IPS-18c (cell line): ENCODE measurements around the gene IP6K3.

ENCODE experiments used
- H3K4me3 ChIP-seq: 2 replicates; pipeline ENCODE4 v1.7.0; 2013; ENCODE audit warnings: low read depth, mild to moderate bottlenecking, low read length, moderate library complexity; ENCODE audit not compliant: insufficient read depth
- H3K9me3 ChIP-seq: one replicate; pipeline ENCODE4 v1.6.1; 2013; ENCODE audit warnings: mild to moderate bottlenecking, low read length, moderate library complexity; ENCODE audit not compliant: control insufficient read depth, insufficient read depth

Gene IP6K3

GRCh38 chr6:33781131-33781975 lies 34.6 kb upstream of the IP6K3 start:
- Histone ChIP-seq H3K9me3 (peaks cover 2% of the 10 kb centered on the region), H3K4me3 (no peak overlapping the region)

- H3K4me3 ChIP-seq, result no peak overlapping the region
- H3K9me3 ChIP-seq, result peaks cover 2% of the 10 kb centered on the region
Measured at GRCh38 chr6:33779895-33780294, 33.2 kb upstream of the IP6K3 start.

DNA sequence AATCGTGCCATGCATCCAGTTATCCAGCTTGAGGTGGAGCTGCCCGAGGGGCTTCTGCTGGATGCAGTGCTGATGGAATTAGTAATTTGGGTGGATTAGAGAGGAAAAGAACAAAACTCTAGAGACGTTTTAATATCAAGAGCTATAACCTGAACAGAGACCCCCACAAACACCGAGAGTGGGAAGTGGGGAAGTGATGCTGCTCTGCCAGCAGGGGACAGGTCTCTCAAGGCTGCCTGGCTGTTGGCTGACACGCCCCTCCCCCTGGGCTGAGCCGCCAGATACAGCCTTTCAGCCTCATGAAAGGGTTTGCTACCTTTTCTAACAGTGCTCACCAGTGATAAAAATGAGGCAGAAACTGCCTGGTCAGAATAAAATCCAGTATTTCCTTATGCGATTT lies 32.6 kb upstream of the IP6K3 start:
- Histone ChIP-seq H3K4me3 (no peak overlapping the region), H3K9me3 (peaks cover 2% of the 10 kb centered on the region)

- peaks cover 2% of the 10 kb centered on the region for H3K9me3 ChIP-seq
- no peak overlapping the region for H3K4me3 ChIP-seq
Measured at GRCh38 chr6:33778444-33779121, 31.9 kb upstream of the IP6K3 start.

DNA sequence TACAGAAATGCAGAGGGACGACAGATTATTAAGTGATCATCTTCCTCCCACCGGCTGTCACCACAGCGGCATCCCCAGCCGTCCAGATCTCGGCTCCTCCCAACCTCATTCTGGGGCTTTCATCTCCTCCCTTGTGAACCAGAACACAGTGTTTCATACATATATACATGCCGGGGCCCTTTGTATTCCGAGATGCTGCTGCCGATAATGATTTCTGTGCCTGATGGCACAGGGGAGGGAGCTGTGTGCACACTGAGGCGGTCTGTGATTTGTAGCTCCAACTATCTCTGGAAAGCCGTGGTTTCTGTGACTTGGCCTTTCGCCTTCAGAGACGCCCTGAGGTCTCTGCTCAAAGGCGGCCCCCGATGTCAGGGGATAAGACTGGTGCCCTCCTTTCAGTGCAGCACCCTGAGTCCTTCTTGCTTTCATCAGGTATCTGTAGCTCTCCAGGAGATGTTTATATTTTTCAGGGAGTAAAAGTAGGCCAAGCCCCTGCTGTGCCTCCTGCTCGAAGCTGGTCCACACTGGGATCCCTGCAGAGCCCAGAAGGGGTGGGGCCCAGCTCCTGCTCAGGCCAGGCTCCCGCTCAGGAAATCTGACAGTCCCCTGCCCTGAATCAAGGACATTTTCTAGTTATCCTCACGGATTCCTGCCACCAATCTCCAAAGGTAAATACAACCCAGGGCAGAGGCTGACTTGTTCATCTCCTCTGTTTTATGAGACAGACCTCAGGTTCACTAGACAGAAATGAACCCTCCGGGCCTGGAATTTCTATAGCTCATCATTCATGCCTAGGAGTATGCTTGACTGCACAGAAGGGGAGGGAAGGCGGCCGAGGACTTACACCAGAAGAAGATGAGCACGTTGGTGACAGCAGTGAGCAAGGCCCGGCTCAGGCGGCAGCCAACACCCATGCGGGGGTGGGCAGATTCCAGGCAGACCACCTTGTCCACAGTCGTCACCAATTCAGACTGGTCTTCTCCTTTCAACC lies 31.0 kb upstream of the IP6K3 start:
- Histone ChIP-seq H3K4me3 (no peak overlapping the region), H3K9me3 (peaks cover 2% of the 10 kb centered on the region)

DNA sequence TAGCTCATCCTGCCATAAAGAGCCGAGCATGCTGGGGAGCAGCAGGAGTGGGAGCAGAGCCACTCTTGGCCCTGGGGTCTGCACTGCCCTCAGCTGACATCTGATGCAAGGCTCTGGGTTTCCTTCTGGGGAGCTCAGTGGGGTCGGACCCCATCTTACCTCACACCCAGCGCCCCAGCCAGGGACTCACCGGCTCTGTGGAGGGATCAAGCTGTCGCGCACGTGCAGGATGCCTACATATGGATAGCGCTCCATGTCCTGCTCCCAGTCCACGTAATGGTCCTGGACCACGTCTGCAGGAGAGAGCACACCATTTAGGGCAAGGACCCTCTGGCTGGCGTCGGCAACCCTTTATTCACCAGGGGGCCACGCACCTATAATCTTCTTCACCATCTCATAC lies 30.1 kb upstream of the IP6K3 start:
- Histone ChIP-seq H3K4me3 (no peak overlapping the region), H3K9me3 (peaks cover 2% of the 10 kb centered on the region)

GRCh38 chr6:33776186-33776585 lies 29.5 kb upstream of the IP6K3 start:
- H3K9me3 ChIP-seq, result peaks cover 5% of the 10 kb centered on the region
- H3K4me3 ChIP-seq, result no peak overlapping the region

GRCh38 chr6:33774774-33775173 lies 28.1 kb upstream of the IP6K3 start:
- no peak overlapping the region for H3K4me3 ChIP-seq
- H3K9me3 ChIP-seq, result peaks cover 5% of the 10 kb centered on the region

DNA sequence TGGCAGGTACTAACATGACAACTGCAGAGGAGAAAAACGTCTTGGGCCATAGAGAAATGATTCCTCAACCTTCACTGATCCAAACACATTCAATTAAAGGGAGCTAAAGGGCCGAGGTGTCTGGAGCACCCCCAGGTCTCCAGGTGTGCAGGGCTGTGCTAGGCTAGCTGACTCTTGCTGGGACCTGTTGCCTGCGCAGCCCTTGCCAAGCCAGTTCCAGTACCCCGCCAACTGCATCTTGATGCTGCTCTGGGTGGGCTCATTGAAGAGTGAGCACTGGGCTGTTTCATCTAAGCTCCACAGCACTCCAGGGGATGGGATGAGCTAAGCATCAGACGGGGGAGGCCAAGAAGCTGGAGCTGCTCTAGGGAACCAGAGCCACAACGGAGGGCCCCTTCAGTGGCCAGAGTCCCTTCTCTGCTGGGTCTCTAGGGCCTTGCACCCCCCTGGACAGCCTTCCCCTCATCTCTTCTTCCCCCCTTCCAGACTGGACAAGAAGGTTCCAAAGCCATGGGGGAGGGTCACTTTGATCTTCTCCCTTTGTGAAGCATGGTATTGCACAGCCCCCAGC lies 26.3 kb upstream of the IP6K3 start:
- H3K4me3 ChIP-seq, result no peak overlapping the region

DNA sequence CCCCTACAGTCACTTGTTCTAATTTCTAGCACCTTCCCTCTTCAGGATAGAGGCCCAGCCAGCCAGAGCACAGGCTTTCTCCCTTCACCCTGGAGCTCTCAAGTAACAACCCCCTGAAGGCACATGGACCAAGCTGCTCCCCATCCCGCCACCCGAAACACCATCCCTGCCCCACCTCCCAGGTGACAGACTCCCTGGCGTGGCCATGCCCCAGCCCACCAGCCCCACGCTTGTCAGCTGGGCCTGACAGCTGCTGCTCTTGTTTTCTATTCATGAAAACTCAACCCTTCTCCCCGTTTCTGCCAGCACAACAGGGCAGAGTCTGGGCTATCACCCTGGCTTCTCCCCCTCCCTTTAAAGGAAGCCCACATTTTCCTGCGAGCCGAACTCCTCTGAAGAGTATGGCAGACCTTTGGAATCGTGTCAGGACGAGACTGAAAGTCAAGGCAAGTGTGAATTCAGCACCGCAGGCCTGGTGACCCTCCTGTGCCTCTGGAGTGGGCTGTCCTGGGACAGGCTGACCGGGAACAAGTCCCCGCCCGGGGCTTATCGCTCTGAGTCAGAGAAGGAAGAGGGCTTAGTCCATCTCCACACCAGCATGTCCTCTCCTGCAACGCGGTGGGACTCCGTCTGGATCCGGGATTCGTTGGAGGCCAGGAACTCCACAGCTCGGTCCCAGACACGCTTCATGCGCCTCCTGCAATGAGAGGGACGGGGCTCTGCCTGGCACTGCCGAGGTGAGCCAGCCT lies 25.6 kb upstream of the IP6K3 start:
- peaks cover 4% of the 10 kb centered on the region for H3K9me3 ChIP-seq
- no peak overlapping the region for H3K4me3 ChIP-seq

More for the DNA sequence above, 26.3 kb upstream of the IP6K3 start:
- H3K9me3 ChIP-seq, result peaks cover 5% of the 10 kb centered on the region

DNA sequence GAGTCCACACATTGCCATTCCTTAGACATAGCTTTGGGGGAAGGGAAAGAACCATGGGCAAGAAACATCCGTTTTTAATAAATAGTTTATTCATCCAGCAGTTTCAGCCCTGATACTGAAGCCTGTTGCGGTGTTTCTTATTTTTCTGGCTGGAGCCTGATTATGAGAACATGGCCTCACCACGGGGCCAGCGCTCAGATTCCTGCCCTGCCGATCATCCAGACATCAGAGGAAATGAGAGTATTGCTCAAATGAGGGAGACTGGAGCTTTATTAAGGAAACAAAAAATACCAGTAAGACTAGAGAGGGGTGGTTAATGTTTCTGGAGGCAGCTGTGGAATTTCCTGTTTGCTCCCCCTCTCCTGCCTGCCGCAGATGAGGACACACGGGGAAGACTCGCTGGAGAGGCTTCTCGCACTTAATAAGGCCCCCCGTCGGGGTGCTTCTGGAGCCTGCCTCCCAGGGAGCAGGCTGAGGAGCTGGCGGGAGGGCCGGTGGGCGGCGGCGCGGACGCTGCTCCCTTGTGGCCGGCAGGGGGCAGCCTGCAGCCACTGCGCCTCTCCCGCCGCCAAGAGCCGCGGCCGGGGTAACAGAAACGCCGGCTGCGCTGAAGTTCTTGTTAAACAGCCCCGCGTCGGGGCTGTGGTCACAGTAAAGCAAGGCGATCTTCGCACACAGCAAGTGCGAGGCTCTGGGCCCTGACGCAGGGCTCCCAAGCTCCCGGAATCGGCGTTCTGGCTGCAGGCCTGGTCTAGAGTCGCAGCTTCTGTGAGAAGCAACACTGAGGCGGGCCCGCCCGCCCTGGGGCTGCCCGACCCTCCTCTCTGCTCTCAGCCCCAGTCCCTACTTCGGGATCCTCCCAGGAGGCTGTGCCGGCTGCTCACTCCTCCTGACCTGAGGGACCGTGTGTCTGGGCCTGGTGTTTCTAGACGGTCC lies 24.7 kb upstream of the IP6K3 start:
- 0 out of 2 replicates have a peak overlapping the region, but pooled peaks have one; percentile 12 for H3K4me3 ChIP-seq
- peaks cover 7% of the 10 kb centered on the region for H3K9me3 ChIP-seq

DNA sequence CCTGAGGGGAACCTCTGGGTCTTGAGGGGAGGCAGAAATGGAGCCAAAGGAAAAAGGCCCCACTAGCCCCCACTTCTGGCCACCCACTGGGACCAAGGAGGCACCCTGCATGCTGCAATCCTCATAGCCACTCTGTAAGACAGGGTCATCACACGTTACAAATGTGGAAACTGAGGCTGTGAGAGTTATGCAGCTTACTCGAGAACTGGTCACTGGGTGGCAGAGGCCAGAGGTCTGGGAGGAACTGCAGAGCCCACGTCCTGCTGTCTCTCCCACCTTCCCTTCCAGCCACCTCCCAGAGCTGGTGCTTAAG lies 24.1 kb upstream of the IP6K3 start:
- H3K4me3 ChIP-seq, result 0 out of 2 replicates have a peak overlapping the region, but pooled peaks have one; percentile 12

GRCh38 chr6:33770124-33770832 lies 23.6 kb upstream of the IP6K3 start:
- no peak overlapping the region for H3K4me3 ChIP-seq
- peaks cover 7% of the 10 kb centered on the region for H3K9me3 ChIP-seq

More for the DNA sequence above, 24.1 kb upstream of the IP6K3 start:
- peaks cover 7% of the 10 kb centered on the region for H3K9me3 ChIP-seq

GRCh38 chr6:33769248-33769821 lies 22.6 kb upstream of the IP6K3 start:
- Histone ChIP-seq H3K9me3 (peaks cover 7% of the 10 kb centered on the region), H3K4me3 (no peak overlapping the region)

GRCh38 chr6:33768644-33769120 lies 22.0 kb upstream of the IP6K3 start:
- Histone ChIP-seq H3K4me3 (no peak overlapping the region), H3K9me3 (peaks cover 7% of the 10 kb centered on the region)
